ENCODE measurements around the gene FKBP6. TPM values are rescaled to one million over a fixed set of nuclear protein-coding genes. Genes with fewer than 3 reads are reported as not detected.

FKBP6 gene
- total RNA-seq, 1 experiment from 2014 or later, result not detected

GRCh38 chr7:73354196-73354595 lies 26.2 kb downstream of the FKBP6 start:
- TF ChIP-seq CTCF (conservative IDR thresholded peaks at IDR 0.05; ENCODE audit: low read depth, low read length), result no peak
- TF ChIP-seq EZH2 (IDR thresholded peaks at IDR 0.05; ENCODE audit: borderline replicate concordance, low read depth, low read length, poor library complexity, severe bottlenecking), result no peak
- intact Hi-C loops (cut with micrococcal nuclease; ENCODE audit: unreplicated experiment), result no loop called here
- Histone ChIP-seq H3K9me3 (ENCODE audit: low read depth, low read length, poor library complexity, severe bottlenecking) (no peaks in the 10 kb centered on the region), H3K27ac (ENCODE audit: low read depth, low read length, poor library complexity, severe bottlenecking) (no peak overlapping the region), H3K27me3 (replicated peaks; ENCODE audit: insufficient read depth, low read depth, low read length, poor library complexity) (no peaks in the 10 kb centered on the region), H3K4me1 (ENCODE audit: insufficient read depth, low read length, poor library complexity, severe bottlenecking) (peaks cover 8% of the 10 kb centered on the region), H3K36me3 (ENCODE audit: insufficient read depth, low read length, poor library complexity, severe bottlenecking) (no peaks in the 10 kb centered on the region), H3K4me3 (ENCODE audit: low read depth, low read length, poor library complexity, severe bottlenecking) (no peak overlapping the region)
- no peak for DNase-seq (ENCODE audit: low spot score)
- CTCF ChIA-PET, result no interaction called here
- no TSS peak for BruUV-seq (replicated peaks)
- POLR2A ChIA-PET (ENCODE audit: low non-redundant PET), result no interaction called here

- intact Hi-C loops (cut with micrococcal nuclease; ENCODE audit: unreplicated experiment), result no loop called here
- no peaks in the 10 kb centered on the region for H3K36me3 ChIP-seq (ENCODE audit: insufficient read depth, low read length, poor library complexity, severe bottlenecking)
- no peaks in the 10 kb centered on the region for H3K27me3 ChIP-seq (replicated peaks; ENCODE audit: insufficient read depth, low read depth, low read length, poor library complexity)
- H3K4me3 ChIP-seq (ENCODE audit: low read depth, low read length, poor library complexity, severe bottlenecking), result no peak overlapping the region
- ChIA-PET POLR2A (ENCODE audit: low non-redundant PET) (no interaction called here), CTCF (no interaction called here)
- no peak overlapping the region for H3K27ac ChIP-seq (ENCODE audit: low read depth, low read length, poor library complexity, severe bottlenecking)
- TF ChIP-seq CTCF (conservative IDR thresholded peaks at IDR 0.05; ENCODE audit: low read depth, low read length) (no peak), EZH2 (IDR thresholded peaks at IDR 0.05; ENCODE audit: borderline replicate concordance, low read depth, low read length, poor library complexity, severe bottlenecking) (no peak)
- DNase-seq (ENCODE audit: low spot score), result no peak
- H3K9me3 ChIP-seq (ENCODE audit: low read depth, low read length, poor library complexity, severe bottlenecking), result no peaks in the 10 kb centered on the region
- H3K4me1 ChIP-seq (ENCODE audit: insufficient read depth, low read length, poor library complexity, severe bottlenecking), result peaks cover 8% of the 10 kb centered on the region
- no TSS peak for BruUV-seq (replicated peaks)
These were observed 26.9 kb downstream of the FKBP6 start for GRCh38 chr7:73354821-73355220.

- TF ChIP-seq EZH2 (IDR thresholded peaks at IDR 0.05; ENCODE audit: borderline replicate concordance, low read depth, low read length, poor library complexity, severe bottlenecking) (no peak), CTCF (conservative IDR thresholded peaks at IDR 0.05; ENCODE audit: low read depth, low read length) (no peak)
- Histone ChIP-seq H3K9me3 (ENCODE audit: low read depth, low read length, poor library complexity, severe bottlenecking) (no peaks in the 10 kb centered on the region), H3K27ac (ENCODE audit: low read depth, low read length, poor library complexity, severe bottlenecking) (no peak overlapping the region), H3K27me3 (replicated peaks; ENCODE audit: insufficient read depth, low read depth, low read length, poor library complexity) (no peaks in the 10 kb centered on the region), H3K4me1 (ENCODE audit: insufficient read depth, low read length, poor library complexity, severe bottlenecking) (peaks cover 8% of the 10 kb centered on the region), H3K4me3 (ENCODE audit: low read depth, low read length, poor library complexity, severe bottlenecking) (no peak overlapping the region), H3K36me3 (ENCODE audit: insufficient read depth, low read length, poor library complexity, severe bottlenecking) (no peaks in the 10 kb centered on the region)
- DNase-seq (ENCODE audit: low spot score), result no peak
- CTCF ChIA-PET, result no interaction called here
- no TSS peak for BruUV-seq (replicated peaks)
- POLR2A ChIA-PET (ENCODE audit: low non-redundant PET), result no interaction called here
- intact Hi-C loops (cut with micrococcal nuclease; ENCODE audit: unreplicated experiment), result no loop called here
These were observed 28.2 kb downstream of the FKBP6 start for GRCh38 chr7:73356159-73356558.

All from A673 (cell line).